Measurements from ENCODE around the gene ARID5B. TPM values are rescaled to one million over a fixed set of nuclear protein-coding genes. Genes with fewer than 3 reads are reported as not detected.

Gene ARID5B
- total RNA-seq, 1 experiment from 2014 or later, result 0.04 TPM

DNA sequence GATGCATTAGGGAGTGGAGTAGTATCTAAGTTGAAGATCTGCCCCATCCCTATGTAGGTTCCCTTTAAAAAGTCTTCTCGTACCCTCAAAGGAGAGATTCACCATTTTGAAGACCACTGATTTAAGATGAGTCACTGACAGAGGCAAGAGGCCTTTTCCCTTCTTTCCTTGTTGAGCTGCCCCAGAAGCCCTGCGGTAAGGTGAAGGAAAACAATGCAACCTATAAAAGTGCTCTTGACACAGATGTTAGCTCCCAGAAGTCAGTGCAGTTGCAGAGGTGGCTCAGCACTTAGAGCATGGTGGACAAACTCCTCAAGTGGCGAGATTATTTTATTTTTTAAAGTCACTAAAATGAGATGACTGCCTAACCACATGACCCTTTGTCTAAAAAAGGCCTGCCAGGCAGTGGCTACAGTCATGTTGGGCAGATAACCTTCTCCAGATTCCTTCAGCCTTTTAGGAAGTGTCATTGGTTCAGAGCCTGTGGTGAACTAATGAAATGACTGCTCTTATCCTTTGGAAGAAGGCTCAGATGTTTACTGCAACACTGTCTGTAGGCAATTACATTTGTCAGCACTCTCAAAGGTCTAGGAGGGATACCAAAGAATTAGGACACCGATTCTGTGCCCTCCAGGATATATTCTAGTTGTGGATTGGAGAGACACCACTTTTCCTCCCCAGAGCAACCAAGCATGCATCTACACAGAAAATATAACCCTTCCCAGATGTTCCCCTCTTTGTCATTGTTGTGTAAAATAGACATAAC, 88.7 kb downstream of the ARID5B start:
- no peak overlapping the region for H3K4ac ChIP-seq (ENCODE audit: low read depth, low read length)
- H3K27ac ChIP-seq (ENCODE audit: insufficient read length, low read depth, low read length), result no peak overlapping the region
- H2BK12ac ChIP-seq (ENCODE audit: insufficient read length, low read depth, low read length), result no peak overlapping the region
- H2AK5ac ChIP-seq (ENCODE audit: insufficient read length, low read length), result no peak overlapping the region
- H4K20me1 ChIP-seq (ENCODE audit: control insufficient read depth, insufficient read depth, insufficient read length), result no peaks in the 10 kb centered on the region
- Mint-ChIP-seq H3K9me3 (peaks cover 0 to 4% of the 10 kb centered on the region in 2 experiments; a peak in 4 of 5 replicates), H3K27ac (no peak overlapping the region), H3K4me3 (no peak overlapping the region), H3K4me1 (peaks cover 54 to 56% of the 10 kb centered on the region in 2 experiments), H3K27me3 (ENCODE audit: low read depth) (no peaks in the 10 kb centered on the region), H3K36me3 (ENCODE audit: insufficient read depth in 1 of 3, low read depth in 3 of 3) (peaks cover 0 to 5% (median 0%) of the 10 kb centered on the region in 3 experiments; a peak in 2 of 7 replicates)
- H2BK120ac ChIP-seq (ENCODE audit: low read depth, low read length, poor library complexity, severe bottlenecking), result no peak overlapping the region
- H3K9ac ChIP-seq (ENCODE audit: extremely low read depth, insufficient read length, low read length), result no peak overlapping the region
- no peaks in the 10 kb centered on the region for H3K9me3 ChIP-seq (ENCODE audit: control insufficient read depth, low read depth, low read length)
- no peak overlapping the region for H4K8ac ChIP-seq (replicated peaks; ENCODE audit: insufficient read length, low read depth, low read length)
- H3K23me2 ChIP-seq (ENCODE audit: insufficient read length, low read depth, low read length, poor library complexity, severe bottlenecking), result no peaks in the 10 kb centered on the region
- no peak overlapping the region for H3T11ph ChIP-seq (ENCODE audit: low read length)
- TF ChIP-seq CTCF (conservative IDR thresholded peaks at IDR 0.05), result no peak
- no peak overlapping the region for H3K4me2 ChIP-seq (ENCODE audit: insufficient read depth, insufficient read length, low read length)
- no peak overlapping the region for H3K23ac ChIP-seq (ENCODE audit: insufficient read length, low read depth, low read length)
- no peak overlapping the region for H2BK5ac ChIP-seq (ENCODE audit: insufficient read length, low read length)
- H3K14ac ChIP-seq (ENCODE audit: insufficient read depth, low read length), result no peak overlapping the region
- no CpG with 5 or more reads among the region's 4 CpGs for WGBS (ENCODE audit: extremely low coverage, insufficient read length, low lambda C conversion rate)
- H3K27me3 ChIP-seq (ENCODE audit: insufficient read depth, low read length), result no peaks in the 10 kb centered on the region
- peaks cover 17% of the 10 kb centered on the region for H3K4me1 ChIP-seq (ENCODE audit: insufficient read depth, low read length)
- no peak overlapping the region for H2BK20ac ChIP-seq (ENCODE audit: low read depth, low read length, poor library complexity, severe bottlenecking)
- no peak overlapping the region for H4K5ac ChIP-seq (ENCODE audit: insufficient read length, low read depth, low read length)
- H2BK15ac ChIP-seq (ENCODE audit: low read depth, low read length), result no peak overlapping the region
- no peaks in the 10 kb centered on the region for H3K79me1 ChIP-seq (ENCODE audit: insufficient read depth, low read depth, low read length, poor library complexity, severe bottlenecking)
- H3K56ac ChIP-seq (ENCODE audit: insufficient read length, low read depth, low read length), result no peak overlapping the region
- no peak overlapping the region for H2AFZ ChIP-seq (ENCODE audit: low read length)
- no peak overlapping the region for H4K91ac ChIP-seq (ENCODE audit: insufficient read length, low read depth, low read length)
- DNase-seq, result no peak
- no peak overlapping the region for H3K18ac ChIP-seq (ENCODE audit: insufficient read length, low read depth, low read length)
- H3K79me2 ChIP-seq (ENCODE audit: insufficient read depth, low read length), result no peaks in the 10 kb centered on the region
